ENCODE data around the gene DCAF8.

The DCAF8 gene

DNA sequence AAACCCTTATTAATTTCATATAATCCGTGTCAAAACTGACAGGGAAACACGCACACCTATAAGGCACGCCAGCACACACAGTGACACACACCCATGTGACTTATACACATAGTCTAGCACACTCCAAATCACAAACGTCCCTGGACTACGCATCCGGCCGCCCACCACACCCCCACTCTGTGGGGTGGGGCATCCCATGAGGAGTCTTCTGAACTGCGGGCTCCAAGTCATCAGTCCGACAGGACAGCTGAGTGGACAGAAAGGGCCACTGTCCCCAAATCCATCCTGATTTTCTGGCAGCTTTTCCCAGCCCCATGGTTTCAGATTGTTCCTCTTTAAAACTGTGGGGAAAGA is 56.3 kb downstream of the DCAF8 start:
- in situ Hi-C loops (cut with MboI; ENCODE audit: low sequenced_read_pairs): no loop called here

DNA sequence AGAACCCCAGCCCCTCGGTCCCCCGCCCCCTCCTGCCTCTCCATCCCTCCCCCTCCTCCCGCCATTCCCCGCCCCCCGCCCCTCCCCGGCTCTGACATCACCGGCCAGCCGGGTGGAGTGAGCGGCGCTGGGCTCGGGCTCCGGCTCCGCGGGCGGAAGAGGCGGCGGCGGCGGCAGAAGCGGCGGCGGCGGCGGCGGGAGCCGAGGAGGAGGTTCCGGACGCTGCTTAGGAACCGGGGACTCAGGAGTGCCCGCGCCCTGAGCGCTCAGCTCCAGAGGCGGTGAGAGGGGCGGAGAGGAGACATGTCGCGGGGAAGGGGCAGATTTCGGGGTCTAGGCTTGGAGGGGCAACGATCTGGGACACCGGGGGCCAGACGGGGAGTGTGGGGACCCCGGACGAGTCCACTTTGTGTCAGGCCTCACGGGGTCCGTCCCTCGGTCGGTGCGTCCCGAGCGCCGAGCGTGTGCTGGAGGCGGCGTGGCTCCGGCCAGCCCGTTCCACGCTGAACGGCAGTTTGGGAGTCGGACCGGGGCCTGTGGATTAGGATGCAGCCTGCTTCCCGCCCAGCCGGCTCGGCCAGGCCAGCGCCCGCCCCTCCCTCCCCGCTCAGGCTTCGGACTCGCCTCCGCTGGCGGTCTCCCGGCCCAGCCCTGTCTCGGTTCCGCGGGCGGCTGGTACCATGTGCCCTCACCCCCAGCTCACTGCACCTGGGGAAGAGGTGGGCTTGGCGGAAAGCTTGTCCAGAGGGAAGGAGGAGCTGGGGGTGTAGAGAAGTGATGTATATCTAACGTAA is 56.9 kb downstream of the DCAF8 start, which contains the start of gene PEA15:
Gene PEA15 (plus strand): TSS at position 143 of the 794 bp plus-strand sequence. CDS start 6,161 bp downstream, outside the sequence.
- in situ Hi-C loops (cut with MboI; ENCODE audit: low sequenced_read_pairs): no loop called here

DNA sequence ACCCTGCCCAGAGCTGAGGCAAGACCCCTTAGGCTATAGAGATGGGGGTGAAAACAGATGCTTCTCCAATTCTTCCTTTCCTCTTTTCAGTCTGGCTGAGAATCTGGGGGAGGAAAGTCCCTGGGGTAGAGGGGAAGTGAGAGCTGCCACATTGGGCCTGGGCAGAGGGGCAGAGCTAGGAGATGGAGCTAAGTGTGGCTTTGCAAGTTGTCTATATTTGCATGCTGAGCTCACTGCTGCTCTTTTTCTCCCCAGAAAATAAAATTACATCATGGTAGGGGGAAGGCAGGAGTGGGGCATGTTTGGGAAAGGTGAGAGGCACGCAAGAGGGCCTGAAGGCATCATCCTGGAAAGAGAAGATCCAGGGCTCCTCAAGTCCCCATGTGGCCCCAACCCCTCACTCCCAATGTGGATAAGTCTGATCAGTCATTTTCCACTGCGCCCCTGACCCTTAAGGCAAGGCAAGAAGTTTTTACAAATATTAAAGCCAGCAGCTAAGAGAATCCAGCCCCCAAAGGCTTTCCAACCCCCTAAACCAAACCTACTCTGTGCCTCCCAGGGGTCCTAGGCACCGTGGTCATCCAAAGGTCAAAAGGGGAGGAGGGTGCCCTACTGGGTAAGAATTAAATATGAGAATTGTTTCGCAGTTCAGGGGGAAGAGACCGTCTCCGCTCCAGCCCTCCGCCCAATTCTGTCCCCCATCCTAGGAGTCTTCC is 57.7 kb downstream of the DCAF8 start:
- in situ Hi-C loops (cut with MboI; ENCODE audit: low sequenced_read_pairs): no loop called here

DNA sequence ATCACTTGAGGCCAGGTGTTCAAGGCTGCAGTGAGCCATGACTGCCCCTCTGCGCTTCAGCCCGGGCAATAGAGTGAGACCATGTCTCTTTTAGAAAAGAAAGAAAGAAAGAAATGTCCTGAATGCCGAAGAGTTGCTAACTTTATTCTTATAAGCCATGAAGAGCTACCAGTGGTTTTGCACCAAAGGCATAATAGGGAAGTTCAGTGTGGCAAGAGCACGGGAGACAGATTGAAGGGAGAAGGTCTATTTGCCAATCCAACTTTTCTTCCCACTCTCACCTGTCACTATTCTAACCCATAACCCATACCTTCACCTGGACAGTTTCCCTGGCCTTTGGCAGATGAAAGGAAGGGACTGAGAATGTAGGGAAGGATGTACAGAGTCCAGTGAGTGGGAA is 61.6 kb downstream of the DCAF8 start:
- in situ Hi-C loops (cut with MboI; ENCODE audit: low sequenced_read_pairs): no loop called here

DNA sequence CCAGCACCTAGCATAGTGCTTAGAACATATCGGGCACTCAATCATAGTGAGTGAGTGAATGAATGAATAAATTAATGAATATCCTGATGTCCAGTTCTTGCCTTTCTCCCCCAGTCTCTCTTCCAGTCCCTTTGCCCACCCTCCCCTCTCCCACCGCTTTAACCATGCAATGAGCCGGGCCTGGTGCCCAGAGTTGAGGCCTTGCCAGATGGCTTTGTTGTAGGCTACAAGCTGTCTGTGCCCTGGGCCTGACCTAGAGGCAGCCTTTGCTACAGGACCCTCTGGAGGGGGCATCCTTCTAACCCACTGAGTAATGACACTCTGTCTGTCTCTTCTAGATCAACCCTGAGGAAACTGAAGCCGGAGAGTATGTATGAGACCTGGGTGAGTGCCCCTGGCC is 65.1 kb downstream of the DCAF8 start:
- in situ Hi-C loops (cut with MboI; ENCODE audit: low sequenced_read_pairs): no loop called here

DNA sequence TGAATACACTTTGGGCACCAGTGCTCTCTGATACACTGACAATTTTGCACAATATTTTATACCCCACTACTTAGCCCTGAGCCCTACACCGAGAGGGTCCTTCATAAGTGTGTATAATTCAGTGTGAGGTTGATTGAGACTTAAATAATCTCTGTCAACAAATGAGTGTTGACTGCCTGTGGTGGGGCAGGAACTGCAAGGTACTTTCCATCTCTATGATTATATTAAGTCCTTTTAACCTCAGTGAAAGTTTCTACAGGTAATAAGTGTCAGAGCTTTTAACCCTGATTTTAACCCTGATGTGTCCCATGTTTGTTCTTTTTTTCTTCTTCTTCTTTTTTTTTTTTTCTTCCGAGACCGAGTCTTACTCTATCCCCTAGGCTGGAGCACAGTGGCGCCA is 66.2 kb downstream of the DCAF8 start:
- in situ Hi-C loops (cut with MboI; ENCODE audit: low sequenced_read_pairs): no loop called here

DNA sequence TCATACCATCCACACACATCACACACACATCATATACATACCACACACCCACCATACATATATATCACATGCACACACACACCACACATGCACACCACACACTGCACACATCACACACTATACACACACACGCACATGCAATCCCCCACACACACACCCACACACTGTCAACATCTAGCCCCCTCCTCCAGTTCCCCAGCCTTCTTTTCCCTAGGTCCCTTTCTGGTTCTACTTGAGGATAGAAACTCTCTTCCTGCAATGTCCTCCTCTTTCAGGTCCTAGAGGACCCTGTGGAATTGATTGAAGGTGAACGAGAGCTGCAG is 67.7 kb downstream of the DCAF8 start:
- in situ Hi-C loops (cut with MboI; ENCODE audit: low sequenced_read_pairs): no loop called here

DNA sequence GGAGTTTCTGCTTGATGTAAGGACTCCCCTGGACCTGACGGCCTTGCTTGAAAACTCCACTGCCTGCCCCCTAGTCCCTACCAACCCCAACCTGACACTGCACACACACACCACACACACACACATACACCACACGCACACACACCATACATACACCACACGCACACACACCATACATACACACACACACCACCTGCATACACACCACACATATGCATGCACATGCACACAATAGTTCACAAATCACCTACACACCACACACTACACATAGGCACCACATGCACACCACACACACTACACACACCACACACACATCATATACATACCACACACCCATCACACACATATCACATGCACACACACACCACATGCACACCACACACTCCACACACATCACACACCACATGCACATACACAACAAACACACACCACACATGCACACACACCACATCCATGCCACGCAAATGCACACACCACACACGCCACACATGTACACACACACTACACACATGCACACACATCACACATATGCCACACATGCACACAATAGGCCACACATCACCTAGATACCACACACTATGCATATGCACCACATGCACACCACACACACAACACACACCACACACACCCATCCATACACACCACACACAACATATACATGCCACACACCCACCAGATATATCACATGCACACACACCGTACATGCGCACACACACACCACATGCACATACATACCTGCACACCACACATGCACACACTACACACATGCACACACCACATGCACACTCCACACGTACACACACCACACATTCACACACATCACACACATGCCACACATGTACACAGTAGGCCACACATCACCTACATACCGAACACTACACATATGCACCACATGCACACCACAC is 68.3 kb downstream of the DCAF8 start:
- in situ Hi-C loops (cut with MboI; ENCODE audit: low sequenced_read_pairs): no loop called here

DNA sequence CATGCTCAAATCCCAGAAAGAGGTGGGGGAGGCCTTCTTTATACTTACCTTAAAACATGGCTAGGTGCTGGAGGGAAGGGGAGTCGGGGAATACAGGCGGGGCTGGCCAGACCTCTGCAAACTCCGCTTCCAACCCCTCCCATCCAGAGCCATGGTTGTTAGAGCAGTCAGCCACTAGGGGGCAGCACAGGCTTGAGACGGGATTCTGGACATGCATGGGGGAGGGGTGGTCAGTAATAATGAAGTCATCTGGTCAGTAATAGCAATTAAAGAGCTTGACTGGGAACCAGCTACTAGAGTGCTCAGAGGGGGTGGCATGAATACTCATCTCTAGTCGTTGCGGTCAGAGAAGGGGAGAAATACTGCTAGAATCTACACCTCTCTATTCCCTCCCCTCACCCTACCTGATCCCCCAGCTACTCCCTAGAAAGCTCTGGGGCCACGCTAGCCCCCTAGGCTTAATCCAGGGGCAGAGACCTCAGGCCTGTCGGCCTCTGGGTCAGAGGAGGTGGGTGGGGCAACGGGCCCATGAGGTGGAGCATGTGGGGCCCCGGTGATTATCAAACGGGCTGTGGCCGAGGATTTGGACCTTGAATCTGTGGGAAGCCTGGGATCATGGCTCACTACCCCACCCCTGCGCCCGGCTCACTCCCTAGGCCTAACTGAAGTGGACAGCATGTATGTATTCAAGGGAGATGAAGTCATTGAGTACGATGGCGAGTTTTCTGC is 69.1 kb downstream of the DCAF8 start:
- in situ Hi-C loops (cut with MboI; ENCODE audit: low sequenced_read_pairs): no loop called here

DNA sequence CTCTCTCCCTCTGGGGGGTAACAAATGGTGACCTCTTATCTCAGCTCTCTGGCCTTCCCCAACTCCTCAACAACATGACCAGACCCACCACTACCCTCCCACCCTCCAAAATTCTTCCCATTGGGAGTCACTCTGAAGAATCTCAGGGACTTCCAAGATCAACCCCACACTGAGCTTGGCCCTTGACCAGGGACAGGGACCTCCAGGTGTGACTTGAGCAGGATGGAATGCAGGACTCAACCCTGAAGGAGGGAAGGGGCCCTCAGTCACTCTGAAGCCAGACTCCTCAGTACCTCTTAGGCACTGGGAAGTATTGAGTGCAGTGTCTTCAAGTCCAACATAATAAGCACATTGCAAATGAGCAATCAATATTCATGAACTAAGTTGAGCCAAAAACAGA is 70.1 kb downstream of the DCAF8 start:
- in situ Hi-C loops (cut with MboI; ENCODE audit: low sequenced_read_pairs): no loop called here

DNA sequence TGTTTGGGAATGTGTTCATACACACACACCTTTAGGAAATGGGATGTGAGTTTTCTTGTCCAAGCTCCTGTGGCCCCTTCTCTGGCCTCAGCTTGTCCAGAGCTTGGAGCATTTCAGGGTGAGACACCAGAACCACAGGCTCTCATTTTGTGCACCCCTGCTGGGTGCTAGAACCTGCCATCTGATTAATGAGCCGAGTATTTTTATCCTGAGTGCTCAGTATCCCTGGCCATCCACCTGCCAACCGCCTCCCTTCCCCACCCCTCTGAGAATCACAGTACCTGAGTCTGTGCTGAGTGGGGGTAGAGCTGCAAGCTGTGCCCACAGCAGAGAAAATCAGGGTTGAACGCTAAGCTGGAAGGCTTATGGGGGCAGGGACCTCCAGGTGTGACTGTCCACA is 70.6 kb downstream of the DCAF8 start:
- in situ Hi-C loops (cut with MboI; ENCODE audit: low sequenced_read_pairs): no loop called here

DNA sequence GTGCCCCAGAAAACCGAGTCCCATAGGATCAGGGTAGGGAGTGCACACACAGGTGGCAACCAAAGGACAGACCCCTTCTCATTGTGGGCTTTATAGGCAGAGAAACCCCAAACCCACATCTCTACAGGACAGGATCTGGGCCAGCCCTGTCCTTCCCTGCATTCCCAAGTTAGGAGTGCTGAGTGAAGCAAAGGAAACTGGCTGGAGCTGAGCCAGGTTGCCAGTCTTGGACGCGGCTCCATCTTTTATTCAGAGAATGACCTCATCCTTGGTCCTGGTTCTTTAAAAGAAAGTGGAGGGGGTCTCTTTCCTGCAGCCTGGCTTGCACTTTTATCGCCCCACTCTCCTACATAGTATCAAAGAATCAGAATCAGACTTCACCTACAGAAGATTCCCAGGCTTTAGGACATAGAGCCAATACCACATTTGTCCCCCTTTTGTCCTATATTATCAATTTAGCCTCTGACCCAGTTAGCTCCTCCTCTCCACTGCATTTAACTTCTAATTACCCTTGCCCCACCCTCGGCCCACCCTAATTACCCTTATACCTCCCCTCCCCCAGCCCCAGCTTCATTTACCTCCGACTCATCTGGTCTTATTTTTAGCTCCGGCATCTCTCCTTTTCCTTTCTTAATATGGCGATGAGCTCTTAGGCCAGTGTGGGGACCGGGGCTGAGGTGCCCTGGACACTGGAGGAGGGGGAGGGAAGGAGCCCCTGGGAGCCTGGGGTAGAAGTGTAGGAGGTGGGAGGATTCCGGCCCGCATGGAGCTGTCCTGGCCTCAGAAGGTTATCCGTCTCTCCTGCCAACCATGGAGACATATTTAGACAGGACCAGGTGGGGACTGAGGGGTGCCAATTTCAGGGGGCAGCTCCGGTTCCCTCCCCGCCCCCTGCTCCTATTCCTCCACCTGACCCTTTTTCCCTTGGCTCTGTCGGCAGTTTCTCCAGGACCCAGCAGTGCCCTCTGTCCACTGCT is 72.4 kb downstream of the DCAF8 start, which contains the start of gene CASQ1:
Gene CASQ1 (plus strand): TSS at position 927 of the 977 bp plus-strand sequence. CDS start 177 bp downstream, outside the sequence.
- in situ Hi-C loops (cut with MboI; ENCODE audit: low sequenced_read_pairs): no loop called here

DNA sequence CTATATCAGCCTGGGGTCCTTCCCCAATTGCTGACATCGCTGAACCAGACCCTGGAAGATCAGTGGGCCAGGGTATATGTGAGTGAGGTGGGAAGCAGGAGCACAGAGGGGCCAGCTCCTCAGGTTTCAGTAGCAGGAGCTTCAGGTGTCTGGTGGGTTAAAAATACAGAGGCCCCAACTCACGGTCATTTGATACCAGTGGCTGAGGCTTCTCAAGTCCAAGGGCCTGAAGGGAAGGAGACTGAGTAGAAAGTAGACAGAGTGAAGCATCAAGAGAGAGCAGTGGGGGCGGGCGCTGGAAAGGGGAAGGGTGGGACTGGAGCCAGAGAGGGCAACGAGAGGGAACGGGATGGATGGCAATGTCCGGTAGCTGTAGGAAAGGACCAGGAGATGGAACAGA is 74.0 kb downstream of the DCAF8 start:
- in situ Hi-C loops (cut with MboI; ENCODE audit: low sequenced_read_pairs): no loop called here

DNA sequence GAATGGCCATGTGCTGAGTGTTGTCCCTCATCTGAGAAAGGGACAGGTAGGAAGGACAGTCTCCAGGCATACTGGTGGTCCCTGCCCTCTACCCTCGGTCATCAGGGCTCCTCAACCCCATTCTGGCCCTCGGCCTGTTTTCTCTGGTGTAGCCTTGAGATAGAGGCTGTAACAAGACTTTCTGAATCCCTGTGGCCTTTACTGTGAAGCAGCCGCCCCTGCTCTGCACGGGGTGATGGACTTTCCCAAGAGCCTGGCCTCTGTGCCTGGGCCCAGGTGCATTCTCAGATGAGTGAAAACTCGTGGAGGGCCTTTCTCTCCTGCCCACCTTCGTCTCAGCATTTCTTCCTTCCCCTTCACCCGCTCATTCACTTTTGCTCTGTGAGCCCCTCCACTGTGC is 74.9 kb downstream of the DCAF8 start:
- in situ Hi-C loops (cut with MboI; ENCODE audit: low sequenced_read_pairs): no loop called here

DNA sequence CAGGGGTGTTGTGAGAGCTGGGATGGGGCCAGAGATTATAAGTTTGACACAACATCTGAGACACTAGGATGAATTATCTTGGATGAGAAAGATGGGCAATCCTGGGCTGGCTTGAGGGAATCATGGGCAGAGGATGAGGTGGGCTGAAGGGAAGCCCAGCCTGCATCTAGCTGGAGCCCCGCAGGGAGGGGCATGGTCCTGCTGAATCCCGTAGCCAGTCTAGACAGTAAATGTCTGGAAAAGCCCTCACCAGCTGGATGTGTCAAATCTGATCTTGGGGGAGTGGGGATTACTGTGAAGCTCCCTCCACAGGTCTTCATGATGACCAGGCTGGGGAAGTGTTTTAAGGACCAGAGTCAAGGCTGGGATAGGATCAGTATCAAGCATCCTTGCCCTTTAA is 75.6 kb downstream of the DCAF8 start:
- in situ Hi-C loops (cut with MboI; ENCODE audit: low sequenced_read_pairs): no loop called here

DNA sequence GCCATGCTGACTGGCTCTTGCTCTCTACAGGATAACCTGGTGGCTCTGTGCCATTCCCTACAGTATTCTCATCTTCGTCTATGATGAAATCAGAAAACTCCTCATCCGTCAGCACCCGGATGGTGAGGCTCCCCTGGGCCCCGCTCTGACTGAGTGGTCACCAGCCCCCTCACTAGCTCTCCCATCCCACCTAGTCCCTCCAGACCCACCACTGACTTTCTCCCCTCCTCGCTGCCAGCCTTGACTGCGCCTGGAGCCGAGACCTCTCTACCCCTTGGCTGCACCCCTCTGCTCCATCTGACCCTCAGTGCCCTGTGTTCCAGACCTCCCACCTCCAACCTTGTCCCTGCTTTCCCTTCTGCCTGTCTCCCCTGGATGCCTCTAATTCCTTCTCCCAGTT is 76.1 kb downstream of the DCAF8 start:
- in situ Hi-C loops (cut with MboI; ENCODE audit: low sequenced_read_pairs): no loop called here

DNA sequence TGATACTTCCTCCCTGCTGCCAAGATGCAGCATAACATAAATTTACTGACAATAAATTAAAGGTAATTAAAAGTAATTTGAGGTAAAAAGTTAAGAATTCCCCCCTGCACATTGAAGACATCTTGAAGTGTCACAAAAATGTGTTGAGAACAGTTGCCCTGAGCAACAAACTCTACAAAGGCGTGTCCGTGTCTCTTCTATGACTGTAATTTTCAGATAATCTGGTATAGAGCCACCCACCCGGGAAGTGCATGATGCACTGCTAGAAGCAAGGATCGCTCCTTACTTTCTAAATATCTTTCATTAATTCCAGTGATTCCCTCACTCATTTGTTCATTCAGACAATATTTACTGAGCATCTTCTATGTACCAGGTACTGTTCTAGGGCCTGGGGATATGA is 83.0 kb downstream of the DCAF8 start:
- in situ Hi-C loops (cut with MboI; ENCODE audit: low sequenced_read_pairs): no loop called here

DNA sequence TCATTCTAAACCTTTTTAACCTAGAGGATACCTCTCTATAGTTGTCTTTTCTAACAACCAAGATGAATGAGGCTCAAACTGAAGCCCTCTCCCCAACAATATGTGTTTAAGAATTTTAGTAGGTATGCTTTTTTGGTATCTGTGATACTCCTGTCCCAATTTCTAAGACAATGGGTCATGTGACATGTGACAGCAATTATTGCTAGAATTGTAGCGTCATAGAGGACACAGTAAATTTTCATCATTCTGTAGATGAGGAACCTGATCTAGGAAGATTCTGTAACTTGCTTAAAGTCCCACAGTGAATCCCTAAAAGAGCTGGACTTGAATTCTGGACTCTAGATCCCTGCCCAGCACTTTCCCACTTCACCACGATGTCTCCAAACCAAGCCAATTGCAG is 83.6 kb downstream of the DCAF8 start:
- in situ Hi-C loops (cut with MboI; ENCODE audit: low sequenced_read_pairs): no loop called here

DNA sequence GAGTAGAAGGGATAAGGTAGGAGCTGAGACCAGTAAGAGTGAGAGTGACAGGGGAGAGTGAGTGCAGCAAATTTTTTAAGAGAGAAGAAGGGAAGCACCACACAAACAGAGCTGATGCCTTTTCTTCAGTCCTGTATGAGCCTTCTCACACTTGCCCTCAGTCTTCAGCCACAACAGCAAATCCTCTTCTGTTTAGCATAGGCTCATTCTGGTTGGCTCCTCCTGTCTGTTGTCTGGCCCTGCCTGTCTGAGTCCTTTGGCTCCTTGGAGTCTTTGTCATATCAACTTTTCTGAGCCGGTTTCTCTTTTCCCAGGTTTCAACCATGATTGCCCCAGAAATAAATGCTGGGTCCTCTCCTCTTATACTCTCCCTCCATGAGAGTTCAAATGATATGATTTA is 84.7 kb downstream of the DCAF8 start:
- in situ Hi-C loops (cut with MboI; ENCODE audit: low sequenced_read_pairs): no loop called here

DNA sequence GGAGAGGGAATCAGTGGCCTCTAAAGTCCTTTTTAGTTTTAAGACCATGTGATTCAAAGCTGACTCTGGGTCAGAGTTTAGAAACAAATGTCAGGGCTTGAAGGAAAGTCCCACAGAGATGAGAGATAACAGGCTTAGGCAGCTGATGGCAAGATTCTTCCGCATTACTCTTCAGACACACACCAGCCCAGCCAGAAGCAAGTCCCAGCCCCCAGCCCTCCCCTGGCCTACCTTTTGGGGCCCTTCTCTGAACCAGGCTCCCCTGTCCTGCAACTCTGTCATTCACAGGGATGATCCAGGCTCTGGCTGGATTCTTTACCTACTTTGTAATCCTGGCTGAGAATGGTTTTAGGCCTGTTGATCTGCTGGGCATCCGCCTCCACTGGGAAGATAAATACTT is 85.1 kb downstream of the DCAF8 start:
- in situ Hi-C loops (cut with MboI; ENCODE audit: low sequenced_read_pairs): no loop called here

All from HL-60/S4 treated with retinoic acid at 250 ng/mL for 4 days and 3 days (cell line).